Neural progenitor cell (in vitro differentiated cells): ENCODE measurements around the gene MIER2. TPM values are rescaled to one million over a fixed set of nuclear protein-coding genes. Genes with fewer than 3 reads are reported as not detected.
A peak's percentile ranks its signal among the peaks of the same experiment; 100 is the strongest.

Experiments
- DNase-seq: peaks from one replicate; pipeline ENCODE4 v3.0.0-alpha.2; 2016; ENCODE audit warnings: low spot score
- H2AFZ ChIP-seq: fragments of 200-600 bp; sonication (generic); replicated peaks from 2 replicates; pipeline ENCODE4 v1.6.1; 2016; ENCODE audit warnings: antibody characterized with exemption
- H3F3A ChIP-seq: fragments of 200-600 bp; sonication (generic); 2 replicates; pipeline ENCODE4 v1.6.1; 2016; ENCODE audit warnings: antibody characterized with exemption, low read depth
- H3K27ac ChIP-seq: fragments of 200-600 bp; sonication (generic); 2 replicates; pipeline ENCODE4 v1.5.1; 2016; ENCODE audit warnings: mild to moderate bottlenecking
- H3K27me3 ChIP-seq: fragments of 200-600 bp; sonication (generic); 2 replicates; pipeline ENCODE4 v1.6.1; 2016; ENCODE audit warnings: mild to moderate bottlenecking, moderate library complexity
- H3K36me3 ChIP-seq: fragments of 200-600 bp; sonication (generic); 2 replicates; pipeline ENCODE4 v1.5.1; 2016
- H3K4me1 ChIP-seq: fragments of 200-600 bp; sonication (generic); 2 replicates; pipeline ENCODE4 v1.6.1; 2016; ENCODE audit warnings: mixed run types
- H3K4me2 ChIP-seq: fragments of 200-600 bp; sonication (generic); 2 replicates; pipeline ENCODE4 v1.6.1; 2016
- H3K4me3 ChIP-seq: fragments of 200-600 bp; sonication (generic); 2 replicates; pipeline ENCODE4 v1.5.1; 2016
- H3K79me2 ChIP-seq: fragments of 200-600 bp; sonication (generic); 2 replicates; pipeline ENCODE4 v1.6.1; 2016; ENCODE audit warnings: low read depth
- H3K9ac ChIP-seq: fragments of 200-600 bp; sonication (generic); 2 replicates; pipeline ENCODE4 v1.6.1; 2016
- H3K9me3 ChIP-seq: fragments of 200-600 bp; sonication (generic); 2 replicates; pipeline ENCODE4 v1.5.1; 2016; ENCODE audit warnings: low read depth
- H4K20me1 ChIP-seq: fragments of 200-600 bp; sonication (generic); 2 replicates; pipeline ENCODE4 v1.6.1; 2016; ENCODE audit warnings: low read depth
- H3K27ac Mint-ChIP-seq: 3 replicates; pipeline ENCODE4 v1.8.0; 2021; ENCODE audit warnings: mixed read lengths
- H3K27me3 Mint-ChIP-seq: 2 replicates; pipeline ENCODE4 v1.8.0; 2022; ENCODE audit warnings: low read depth, mild to moderate bottlenecking, inconsistent platforms, moderate library complexity, mixed read lengths; ENCODE audit not compliant: insufficient read depth
- H3K36me3 Mint-ChIP-seq: 3 replicates; pipeline ENCODE4 v1.8.0; 2021; ENCODE audit warnings: mixed read lengths
- H3K4me1 Mint-ChIP-seq: 3 replicates; pipeline ENCODE4 v1.8.0; 2021; ENCODE audit warnings: mixed read lengths
- H3K4me3 Mint-ChIP-seq: 3 replicates; pipeline ENCODE4 v1.8.0; 2021; ENCODE audit warnings: mild to moderate bottlenecking, moderate library complexity, mixed read lengths
- H3K9me3 Mint-ChIP-seq: 3 replicates; pipeline ENCODE4 v1.8.0; 2020; ENCODE audit warnings: mixed read lengths
- EZH2 ChIP-seq: fragments of 200-600 bp; sonication (generic); IDR thresholded peaks from 2 replicates; pipeline ENCODE4 v1.6.1; 2017; ENCODE audit warnings: antibody characterized with exemption, mild to moderate bottlenecking, moderate library complexity
- EZH2phosphoT487 ChIP-seq: fragments of 200-600 bp; sonication (generic); IDR thresholded peaks from 2 replicates; pipeline ENCODE4 v1.6.1; 2017; ENCODE audit warnings: antibody characterized with exemption
- total RNA-seq: library from RNA; depleted of rRNA; stranded (reverse); fragments of >200 nt; gene quantifications from 2 replicates; pipeline ENCODE4 v1.2.3, GENCODE V29; 2015; ENCODE audit warnings: low replicate concordance
- TF ChIP-seq, protein P1 (sequence below): fragments of 200-600 bp; sonication (generic); IDR thresholded peaks from 2 replicates; pipeline ENCODE4 v1.5.1; 2017; ENCODE audit warnings: antibody characterized with exemption, mild to moderate bottlenecking

The MIER2 gene
- total RNA-seq, 1 donor from 2014 or later: 12.9 TPM

DNA sequence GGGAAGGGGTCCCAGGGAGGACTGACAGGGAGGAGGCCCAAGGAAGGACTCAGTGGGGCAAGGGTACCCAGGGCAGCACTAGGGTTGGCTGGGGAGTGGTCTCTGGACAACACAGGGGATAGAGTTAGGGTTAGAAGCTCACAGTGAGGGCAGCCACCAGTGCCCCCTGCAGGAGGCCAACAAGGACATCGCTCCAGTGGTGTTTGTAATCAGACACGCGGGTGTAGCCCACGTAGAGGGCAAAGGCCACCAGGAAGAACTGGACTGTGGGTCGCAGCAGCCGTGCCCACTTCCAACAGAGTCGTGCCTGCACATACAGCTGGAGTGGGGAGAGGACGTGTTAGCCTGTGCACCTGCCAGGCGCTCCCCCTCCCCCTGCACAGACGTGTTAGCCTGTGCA lies 62.6 kb downstream of the MIER2 start:
- Histone ChIP-seq H3K27ac (no peak overlapping the region), H3K9ac (no peak overlapping the region), H3K27me3 (peaks cover 30% of the 10 kb centered on the region), H3K4me3 (no peak overlapping the region), H3K4me1 (peaks cover 12% of the 10 kb centered on the region), H3K4me2 (no peak overlapping the region), H4K20me1 (peaks cover 51% of the 10 kb centered on the region), H2AFZ (no peak overlapping the region), H3K9me3 (no peaks in the 10 kb centered on the region), H3K36me3 (no peaks in the 10 kb centered on the region), H3F3A (peaks cover 16% of the 10 kb centered on the region), H3K79me2 (no peaks in the 10 kb centered on the region)
- H3K36me3 Mint-ChIP-seq: no peaks in the 10 kb centered on the region
- no peaks in the 10 kb centered on the region for H3K9me3 Mint-ChIP-seq
- peaks cover 30% of the 10 kb centered on the region for H3K27me3 Mint-ChIP-seq
- no peak overlapping the region for H3K27ac Mint-ChIP-seq
- DNase-seq: peak; percentile 31
- TF ChIP-seq EZH2phosphoT487: no peak
- TF ChIP-seq, protein P1, sequence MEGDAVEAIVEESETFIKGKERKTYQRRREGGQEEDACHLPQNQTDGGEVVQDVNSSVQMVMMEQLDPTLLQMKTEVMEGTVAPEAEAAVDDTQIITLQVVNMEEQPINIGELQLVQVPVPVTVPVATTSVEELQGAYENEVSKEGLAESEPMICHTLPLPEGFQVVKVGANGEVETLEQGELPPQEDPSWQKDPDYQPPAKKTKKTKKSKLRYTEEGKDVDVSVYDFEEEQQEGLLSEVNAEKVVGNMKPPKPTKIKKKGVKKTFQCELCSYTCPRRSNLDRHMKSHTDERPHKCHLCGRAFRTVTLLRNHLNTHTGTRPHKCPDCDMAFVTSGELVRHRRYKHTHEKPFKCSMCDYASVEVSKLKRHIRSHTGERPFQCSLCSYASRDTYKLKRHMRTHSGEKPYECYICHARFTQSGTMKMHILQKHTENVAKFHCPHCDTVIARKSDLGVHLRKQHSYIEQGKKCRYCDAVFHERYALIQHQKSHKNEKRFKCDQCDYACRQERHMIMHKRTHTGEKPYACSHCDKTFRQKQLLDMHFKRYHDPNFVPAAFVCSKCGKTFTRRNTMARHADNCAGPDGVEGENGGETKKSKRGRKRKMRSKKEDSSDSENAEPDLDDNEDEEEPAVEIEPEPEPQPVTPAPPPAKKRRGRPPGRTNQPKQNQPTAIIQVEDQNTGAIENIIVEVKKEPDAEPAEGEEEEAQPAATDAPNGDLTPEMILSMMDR: peak; percentile 23
- H3K4me3 Mint-ChIP-seq: no peak overlapping the region
- H3K4me1 Mint-ChIP-seq: peaks cover 25% of the 10 kb centered on the region

DNA sequence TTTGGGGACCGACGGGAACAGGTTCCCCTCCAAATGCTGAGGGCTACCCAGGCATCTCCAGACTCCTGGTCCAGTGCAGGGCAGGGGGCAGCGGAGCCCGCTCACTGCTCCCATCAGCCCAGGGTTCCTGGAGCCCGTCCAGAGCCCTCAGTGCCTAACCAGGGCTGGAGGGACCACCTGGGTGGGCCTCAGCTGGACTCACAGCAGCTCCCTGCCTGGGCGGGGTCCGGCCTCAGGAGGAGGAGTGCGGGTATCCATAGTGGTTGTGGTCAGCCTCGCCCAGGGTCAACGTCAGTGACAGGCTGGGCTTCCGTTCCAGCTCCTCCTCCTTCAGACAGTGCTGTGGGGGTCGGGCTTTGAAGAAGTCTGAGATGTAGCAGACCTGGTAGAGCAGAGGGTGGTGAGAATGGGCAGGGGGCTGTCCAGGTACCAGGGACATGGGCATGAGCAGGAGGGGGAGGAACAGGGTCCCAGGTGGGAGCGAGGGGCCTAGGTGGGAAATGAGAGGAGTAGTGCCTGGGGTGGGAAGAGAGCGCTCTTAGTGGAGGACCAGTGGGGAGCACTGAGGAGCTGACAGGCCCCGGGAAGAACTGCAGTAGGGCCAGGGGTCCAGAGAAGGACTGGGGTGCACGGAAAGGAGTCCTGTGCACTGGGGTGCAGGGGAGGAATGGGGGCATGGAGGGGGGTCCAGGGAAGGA lies 63.3 kb downstream of the MIER2 start:
- no peak overlapping the region for H3K4me3 Mint-ChIP-seq
- no peak overlapping the region for H2AFZ ChIP-seq
- peaks cover 34% of the 10 kb centered on the region for H3K27me3 Mint-ChIP-seq
- no peak overlapping the region for H3K4me3 ChIP-seq
- TF ChIP-seq EZH2: no peak
- TF ChIP-seq EZH2phosphoT487: no peak
- TF ChIP-seq, protein P1: no peak
- H3K27me3 ChIP-seq: peaks cover 37% of the 10 kb centered on the region
- H3K27ac ChIP-seq: no peak overlapping the region
- peaks cover 12% of the 10 kb centered on the region for H3K4me1 ChIP-seq
- peak overlapping the region; percentile 52 for H3K4me2 ChIP-seq
- H4K20me1 ChIP-seq: peaks cover 53% of the 10 kb centered on the region
- no peak overlapping the region for H3K27ac Mint-ChIP-seq
- peak; percentile 23 for DNase-seq
- H3K9me3 Mint-ChIP-seq: no peaks in the 10 kb centered on the region
- no peak overlapping the region for H3K9ac ChIP-seq
- peaks cover 16% of the 10 kb centered on the region for H3F3A ChIP-seq
- no peaks in the 10 kb centered on the region for H3K79me2 ChIP-seq
- no peaks in the 10 kb centered on the region for H3K36me3 Mint-ChIP-seq
- H3K4me1 Mint-ChIP-seq: peaks cover 25% of the 10 kb centered on the region
- no peaks in the 10 kb centered on the region for H3K36me3 ChIP-seq
- H3K9me3 ChIP-seq: no peaks in the 10 kb centered on the region

- Histone ChIP-seq H3K4me3 (no peak overlapping the region), H3K27ac (no peak overlapping the region), H4K20me1 (peaks cover 53% of the 10 kb centered on the region), H3K4me2 (peak overlapping the region; percentile 52), H3K27me3 (peaks cover 44% of the 10 kb centered on the region), H3K79me2 (no peaks in the 10 kb centered on the region), H3K4me1 (peaks cover 12% of the 10 kb centered on the region), H3K9me3 (no peaks in the 10 kb centered on the region), H2AFZ (no peak overlapping the region), H3K9ac (no peak overlapping the region), H3F3A (peaks cover 16% of the 10 kb centered on the region), H3K36me3 (no peaks in the 10 kb centered on the region)
- peaks cover 39% of the 10 kb centered on the region for H3K27me3 Mint-ChIP-seq
- no peak for TF ChIP-seq EZH2
- TF ChIP-seq EZH2phosphoT487: peak; percentile 54
- H3K9me3 Mint-ChIP-seq: no peaks in the 10 kb centered on the region
- peak overlapping the region; percentile 63 for H3K27ac Mint-ChIP-seq
- peak overlapping the region; percentile 58 for H3K4me3 Mint-ChIP-seq
- H3K36me3 Mint-ChIP-seq: no peaks in the 10 kb centered on the region
- peaks cover 25% of the 10 kb centered on the region for H3K4me1 Mint-ChIP-seq
- DNase-seq: peak; percentile 86
These were observed 64.0 kb downstream of the MIER2 start for GRCh38 chr19:280541-281009.

DNA sequence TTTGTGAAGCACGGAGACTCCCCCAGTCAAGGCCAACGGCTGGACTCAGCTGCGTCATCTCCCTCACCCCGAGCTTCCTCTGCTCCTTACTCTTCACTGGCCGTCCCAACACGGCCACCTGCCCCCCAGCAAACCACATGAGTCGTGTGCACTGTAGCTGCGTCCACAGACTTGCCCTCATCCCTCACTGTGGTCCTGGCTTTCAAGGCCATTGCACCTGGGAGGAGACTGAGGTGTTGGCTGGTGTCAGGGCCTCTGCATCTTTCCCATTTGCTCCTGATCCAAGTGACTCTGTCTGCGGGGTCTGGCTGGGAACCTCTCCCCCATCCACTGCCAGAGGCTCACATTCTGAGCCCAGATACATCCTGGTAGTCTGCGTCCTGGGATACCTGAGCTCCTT lies 64.9 kb downstream of the MIER2 start:
- Histone ChIP-seq H2AFZ (no peak overlapping the region), H3K9me3 (no peaks in the 10 kb centered on the region), H3K4me1 (peaks cover 12% of the 10 kb centered on the region), H3K79me2 (no peaks in the 10 kb centered on the region), H4K20me1 (peaks cover 53% of the 10 kb centered on the region), H3K36me3 (no peaks in the 10 kb centered on the region), H3K27me3 (peaks cover 50% of the 10 kb centered on the region), H3K4me2 (no peak overlapping the region), H3K9ac (no peak overlapping the region), H3K4me3 (no peak overlapping the region), H3K27ac (no peak overlapping the region), H3F3A (peaks cover 16% of the 10 kb centered on the region)
- no peak for TF ChIP-seq EZH2
- TF ChIP-seq, protein P1: no peak
- TF ChIP-seq EZH2phosphoT487: no peak
- DNase-seq: no peak
- no peak overlapping the region for H3K4me3 Mint-ChIP-seq
- no peak overlapping the region for H3K27ac Mint-ChIP-seq
- H3K9me3 Mint-ChIP-seq: no peaks in the 10 kb centered on the region
- no peaks in the 10 kb centered on the region for H3K36me3 Mint-ChIP-seq
- H3K4me1 Mint-ChIP-seq: peaks cover 25% of the 10 kb centered on the region
- peaks cover 42% of the 10 kb centered on the region for H3K27me3 Mint-ChIP-seq
